Liver (tissue), 9 donors: Measurements from ENCODE around the gene KCNMB2. TPM values are rescaled to one million over a fixed set of nuclear protein-coding genes. Genes with fewer than 3 reads are reported as not detected.

Experiments
- DNase-seq: peaks from one replicate; pipeline ENCODE4 v3.0.0-alpha.2; 2017; ENCODE audit warnings: low spot score
- H3K27ac ChIP-seq, 2 donors: one replicate each; pipeline ENCODE4 v1.7.0; 2013; ENCODE audit warnings: inconsistent platforms in 2 of 2, low read length in 2 of 2, control low read depth in 1 of 2, low read depth in 1 of 2, mild to moderate bottlenecking in 1 of 2
- H3K27me3 ChIP-seq, 4 donors: one replicate each; pipeline versions ENCODE4 v1.6.1 to v1.7.0; 2013; ENCODE audit warnings: low read length in 3 of 4, inconsistent platforms in 1 of 4, mild to moderate bottlenecking in 1 of 4, moderate library complexity in 1 of 4; ENCODE audit not compliant: control insufficient read depth in 4 of 4, insufficient read depth in 4 of 4
- H3K36me3 ChIP-seq, 4 donors: one replicate each; pipeline versions ENCODE4 v1.6.1 to v1.7.0; 2013; ENCODE audit warnings: low read length in 3 of 4, mild to moderate bottlenecking in 3 of 4, low read depth in 1 of 4, moderate library complexity in 1 of 4; ENCODE audit not compliant: control insufficient read depth in 4 of 4, insufficient read depth in 3 of 4
- H3K4me1 ChIP-seq, 4 donors: one replicate each; pipeline versions ENCODE4 v1.6.1 to v1.7.0; 2013; ENCODE audit warnings: low read length in 3 of 4, mild to moderate bottlenecking in 3 of 4, moderate library complexity in 1 of 4; ENCODE audit not compliant: control insufficient read depth in 4 of 4, insufficient read depth in 4 of 4
- H3K4me3 ChIP-seq, 3 donors: one replicate each; pipeline versions ENCODE4 v1.6.1 to v1.7.0; 2013; ENCODE audit warnings: low read length in 3 of 3, control low read depth in 1 of 3, low read depth in 1 of 3, mild to moderate bottlenecking in 1 of 3
- H3K9ac ChIP-seq, 2 donors: one replicate each; pipeline ENCODE4 v1.7.0; 2013; ENCODE audit warnings: low read length in 2 of 2, mild to moderate bottlenecking in 2 of 2, moderate library complexity in 2 of 2, control low read depth in 1 of 2, low read depth in 1 of 2
- H3K9me3 ChIP-seq, 4 donors: one replicate each; pipeline versions ENCODE4 v1.6.1 to v1.7.0; 2013; ENCODE audit warnings: low read length in 3 of 4; ENCODE audit not compliant: control insufficient read depth in 4 of 4
- EGR1 ChIP-seq, 2 donors: IDR thresholded peaks; 2 replicates each; pipeline ENCODE4 v1.6.1; 2016 to 2018; ENCODE audit warnings: antibody characterized with exemption in 2 of 2, low read depth in 2 of 2
- FOXA1 ChIP-seq: IDR thresholded peaks from 2 replicates; pipeline ENCODE4 v1.6.1; 2016; ENCODE audit warnings: antibody characterized with exemption
- FOXA2 ChIP-seq: IDR thresholded peaks from 2 replicates; pipeline ENCODE4 v1.6.1; 2016; ENCODE audit warnings: antibody characterized with exemption
- GABPA ChIP-seq, 2 donors: IDR thresholded peaks in 1 of 2; conservative IDR thresholded peaks in 1 of 2; 2 replicates each; pipeline ENCODE4 v1.6.1; 2016; ENCODE audit warnings: antibody characterized with exemption in 2 of 2, mild to moderate bottlenecking in 1 of 2, moderate library complexity in 1 of 2
- HNF4A ChIP-seq, 2 donors: conservative IDR thresholded peaks; 2 replicates each; pipeline ENCODE4 v1.6.1; 2016; ENCODE audit warnings: antibody characterized with exemption in 2 of 2, mild to moderate bottlenecking in 2 of 2
- HNF4G ChIP-seq: IDR thresholded peaks from 2 replicates; pipeline ENCODE4 v1.6.1; 2016; ENCODE audit warnings: antibody characterized with exemption
- JUND ChIP-seq, 2 donors: IDR thresholded peaks; 2 replicates each; pipeline ENCODE4 v1.6.1; 2016; ENCODE audit warnings: antibody characterized with exemption in 2 of 2
- NR2F2 ChIP-seq: IDR thresholded peaks from 2 replicates; pipeline ENCODE4 v1.6.1; 2016; ENCODE audit warnings: antibody characterized with exemption
- RAD21 ChIP-seq, 2 donors: IDR thresholded peaks; 2 replicates each; pipeline ENCODE4 v1.6.1; 2016; ENCODE audit warnings: antibody characterized with exemption in 2 of 2, mild to moderate bottlenecking in 2 of 2
- REST ChIP-seq: IDR thresholded peaks from 2 replicates; pipeline ENCODE4 v1.6.1; 2016; ENCODE audit warnings: antibody characterized with exemption, mild to moderate bottlenecking
- RXRA ChIP-seq, 2 donors: IDR thresholded peaks; 2 replicates each; pipeline ENCODE4 v1.6.1; 2017 to 2018; ENCODE audit warnings: antibody characterized with exemption in 2 of 2, mild to moderate bottlenecking in 1 of 2
- SP1 ChIP-seq: IDR thresholded peaks from 2 replicates; pipeline ENCODE4 v1.6.1; 2018; ENCODE audit warnings: antibody characterized with exemption, mild to moderate bottlenecking
- TAF1 ChIP-seq: conservative IDR thresholded peaks from 2 replicates; pipeline ENCODE4 v1.6.1; 2016; ENCODE audit warnings: antibody characterized with exemption, mild to moderate bottlenecking
- YY1 ChIP-seq: IDR thresholded peaks from 2 replicates; pipeline ENCODE4 v1.6.1; 2016; ENCODE audit warnings: antibody characterized with exemption, mild to moderate bottlenecking
- WGBS: extraction: QIAGEN DNeasy Blood & Tissue Kit; methylation state at CpG from one replicate; pipeline ENCODE4 v1.1.7; 2013; 5-methylcytosine and 5-hydroxymethylcytosine counted together
- polyA plus RNA-seq, 2 donors: library from polyadenylated mRNA; stranded (reverse) in 1 of 2; unstranded in 1 of 2; fragments of 200-250 nt in 1 of 2; fragments of >200 nt in 1 of 2; fragmentation: Nextera tagmentation in 1 of 2; extraction: Ambion mirVana in 1 of 2; gene quantifications; one replicate each; pipeline versions ENCODE4 v1.2.1 to v1.2.3, GENCODE V29; 2013 to 2015
- total RNA-seq, 2 donors: library from RNA; depleted of rRNA; stranded (reverse); fragments of >200 nt; gene quantifications; one replicate each; pipeline ENCODE4 v1.2.3, GENCODE V29; 2014
- TF ChIP-seq, protein P1 (sequence below): IDR thresholded peaks from 2 replicates; pipeline ENCODE4 v1.6.1; 2016; ENCODE audit warnings: antibody characterized with exemption
- TF ChIP-seq, protein P2 (sequence below): IDR thresholded peaks from 2 replicates; pipeline ENCODE4 v1.6.1; 2016; ENCODE audit warnings: antibody characterized with exemption
- TF ChIP-seq, protein P3 (sequence below): IDR thresholded peaks from 2 replicates; pipeline ENCODE4 v1.6.1; 2016; ENCODE audit warnings: antibody characterized with exemption
- TF ChIP-seq, protein P4 (sequence below): fragments of 150-350 bp; IDR thresholded peaks from 2 replicates; pipeline ENCODE4 v1.5.1; 2017; ENCODE audit warnings: improper control_type of control experiment, low read depth, low read length; ENCODE audit not compliant: missing input control
- donor health status: healthy.
- donor health status: healthy.
- donor health status: healthy.
- donor health status: healthy.
- donor health status: healthy.

Gene KCNMB2
- total and polyA plus RNA-seq, 4 donors = 0.08 to 0.33 (median 0.16) TPM; not detected in 1

DNA sequence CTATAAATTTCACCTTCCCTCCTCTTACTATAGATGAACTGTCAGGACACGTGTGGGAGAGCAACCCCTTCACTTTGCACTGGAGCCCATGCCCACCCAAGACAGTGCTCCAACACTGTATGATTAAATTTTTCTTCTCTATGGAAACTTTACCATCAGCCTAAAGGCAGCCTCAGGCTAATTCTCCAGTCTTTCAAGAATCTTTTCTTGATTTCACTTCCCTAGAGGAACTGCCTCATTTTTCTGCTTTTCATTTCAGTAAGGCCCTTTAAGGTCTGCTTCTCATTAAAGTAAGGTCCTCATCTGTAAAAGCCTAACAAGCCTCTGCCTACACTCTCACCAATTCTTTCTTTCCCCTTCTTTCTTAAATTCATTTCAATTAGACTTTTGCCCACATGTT, 137.3 kb downstream of the KCNMB2 start:
- Histone ChIP-seq H3K27ac (no peak overlapping the region), H3K4me1 (no peaks in the 10 kb centered on the region)
- no peak for TF ChIP-seq HNF4A (conservative IDR thresholded peaks at IDR 0.05)
- no peak for TF ChIP-seq YY1
- no peak for TF ChIP-seq NR2F2
- TF ChIP-seq, protein P1, sequence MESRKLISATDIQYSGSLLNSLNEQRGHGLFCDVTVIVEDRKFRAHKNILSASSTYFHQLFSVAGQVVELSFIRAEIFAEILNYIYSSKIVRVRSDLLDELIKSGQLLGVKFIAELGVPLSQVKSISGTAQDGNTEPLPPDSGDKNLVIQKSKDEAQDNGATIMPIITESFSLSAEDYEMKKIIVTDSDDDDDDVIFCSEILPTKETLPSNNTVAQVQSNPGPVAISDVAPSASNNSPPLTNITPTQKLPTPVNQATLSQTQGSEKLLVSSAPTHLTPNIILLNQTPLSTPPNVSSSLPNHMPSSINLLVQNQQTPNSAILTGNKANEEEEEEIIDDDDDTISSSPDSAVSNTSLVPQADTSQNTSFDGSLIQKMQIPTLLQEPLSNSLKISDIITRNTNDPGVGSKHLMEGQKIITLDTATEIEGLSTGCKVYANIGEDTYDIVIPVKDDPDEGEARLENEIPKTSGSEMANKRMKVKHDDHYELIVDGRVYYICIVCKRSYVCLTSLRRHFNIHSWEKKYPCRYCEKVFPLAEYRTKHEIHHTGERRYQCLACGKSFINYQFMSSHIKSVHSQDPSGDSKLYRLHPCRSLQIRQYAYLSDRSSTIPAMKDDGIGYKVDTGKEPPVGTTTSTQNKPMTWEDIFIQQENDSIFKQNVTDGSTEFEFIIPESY = no peak
- no peak for TF ChIP-seq REST
- TF ChIP-seq, protein P2, sequence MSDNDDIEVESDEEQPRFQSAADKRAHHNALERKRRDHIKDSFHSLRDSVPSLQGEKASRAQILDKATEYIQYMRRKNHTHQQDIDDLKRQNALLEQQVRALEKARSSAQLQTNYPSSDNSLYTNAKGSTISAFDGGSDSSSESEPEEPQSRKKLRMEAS = no peak

GRCh38 chr3:178676077-178676476, 139.8 kb downstream of the KCNMB2 start:
- no peak overlapping the region for H3K9ac ChIP-seq
- no peaks in the 10 kb centered on the region for H3K36me3 ChIP-seq
- TF ChIP-seq HNF4G (no peak), JUND (IDR thresholded peaks at IDR 0.05) (no peak), TAF1 (no peak), REST (no peak), HNF4A (conservative IDR thresholded peaks at IDR 0.05) (no peak), SP1 (no peak), NR2F2 (no peak), FOXA1 (no peak), GABPA (IDR thresholded peaks at IDR 0.05 in 1 of 2, conservative IDR thresholded peaks at IDR 0.05 in 1 of 2) (no peak), FOXA2 (no peak), YY1 (no peak), EGR1 (IDR thresholded peaks at IDR 0.05; ENCODE audit: low read depth in 2 of 2) (no peak), RAD21 (IDR thresholded peaks at IDR 0.05) (no peak), RXRA (IDR thresholded peaks at IDR 0.05) (no peak)
- TF ChIP-seq, protein P1 = no peak
- TF ChIP-seq, protein P2 = no peak
- TF ChIP-seq, protein P3, sequence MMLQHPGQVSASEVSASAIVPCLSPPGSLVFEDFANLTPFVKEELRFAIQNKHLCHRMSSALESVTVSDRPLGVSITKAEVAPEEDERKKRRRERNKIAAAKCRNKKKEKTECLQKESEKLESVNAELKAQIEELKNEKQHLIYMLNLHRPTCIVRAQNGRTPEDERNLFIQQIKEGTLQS = no peak
- TF ChIP-seq, protein P4, sequence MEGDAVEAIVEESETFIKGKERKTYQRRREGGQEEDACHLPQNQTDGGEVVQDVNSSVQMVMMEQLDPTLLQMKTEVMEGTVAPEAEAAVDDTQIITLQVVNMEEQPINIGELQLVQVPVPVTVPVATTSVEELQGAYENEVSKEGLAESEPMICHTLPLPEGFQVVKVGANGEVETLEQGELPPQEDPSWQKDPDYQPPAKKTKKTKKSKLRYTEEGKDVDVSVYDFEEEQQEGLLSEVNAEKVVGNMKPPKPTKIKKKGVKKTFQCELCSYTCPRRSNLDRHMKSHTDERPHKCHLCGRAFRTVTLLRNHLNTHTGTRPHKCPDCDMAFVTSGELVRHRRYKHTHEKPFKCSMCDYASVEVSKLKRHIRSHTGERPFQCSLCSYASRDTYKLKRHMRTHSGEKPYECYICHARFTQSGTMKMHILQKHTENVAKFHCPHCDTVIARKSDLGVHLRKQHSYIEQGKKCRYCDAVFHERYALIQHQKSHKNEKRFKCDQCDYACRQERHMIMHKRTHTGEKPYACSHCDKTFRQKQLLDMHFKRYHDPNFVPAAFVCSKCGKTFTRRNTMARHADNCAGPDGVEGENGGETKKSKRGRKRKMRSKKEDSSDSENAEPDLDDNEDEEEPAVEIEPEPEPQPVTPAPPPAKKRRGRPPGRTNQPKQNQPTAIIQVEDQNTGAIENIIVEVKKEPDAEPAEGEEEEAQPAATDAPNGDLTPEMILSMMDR = no peak
- DNase-seq = no peak
- H3K4me1 ChIP-seq = no peaks in the 10 kb centered on the region
- no peaks in the 10 kb centered on the region for H3K9me3 ChIP-seq
- H3K27me3 ChIP-seq = no peaks in the 10 kb centered on the region
- no peak overlapping the region for H3K27ac ChIP-seq
- H3K4me3 ChIP-seq = no peak overlapping the region
- 81% methylated on average over 4 of the region's 4 CpGs for WGBS

More for the DNA sequence above, 137.3 kb downstream of the KCNMB2 start:
- Histone ChIP-seq H3K27me3 (no peaks in the 10 kb centered on the region), H3K36me3 (no peaks in the 10 kb centered on the region), H3K9me3 (no peaks in the 10 kb centered on the region), H3K4me3 (no peak overlapping the region), H3K9ac (no peak overlapping the region)
- DNase-seq = no peak
- WGBS = 61% methylated on average over 1 of the region's 1 CpG
